A549 (cell line): ENCODE measurements around the gene PTPRN2. TPM values are rescaled to one million over a fixed set of nuclear protein-coding genes. Genes with fewer than 3 reads are reported as not detected.

Experiments used
- ATAC-seq, 2 experiments: fragments of 200-7000 bp in 1 of 2; fragments of >200 bp in 1 of 2; cut with Nextera tagmentation in 1 of 2; cut with Tn5 transposase in 1 of 2; 3 replicates each; pipeline versions ENCODE4 v1.8.0 to v1.9.1; 2018 to 2020; ENCODE audit warnings: mild to moderate bottlenecking in 1 of 2, moderate library complexity in 1 of 2
- CTCF ChIA-PET: fragments of 300-600 bp; sonication (Branson Sonifier 250); formaldehyde crosslinking; extraction: SDS; loops from one replicate; lab custom pipeline; 2021; ENCODE audit warnings: antibody characterized with exemption, inconsistent platforms; lab: Yijun Ruan, JAX
- POLR2A ChIA-PET: fragments of 350-600 bp; formaldehyde crosslinking; extraction: SDS; loops from one replicate; lab custom pipeline; 2021; ENCODE audit warnings: antibody characterized with exemption, inconsistent platforms; lab: Yijun Ruan, JAX
- DNase-seq, 2 experiments: peaks; one replicate each; pipeline versions ENCODE4 v3.0.0 to v3.0.0-alpha.2; 2011 to 2016; ENCODE audit warnings: low read depth in 1 of 2, low spot score in 1 of 2
- FAIRE-seq: peaks from 2 replicates; lab custom pipeline; 2011; peaks lifted over from hg19 to GRCh38; lab: Jason Lieb, UNC
- H3K27ac ChIP-seq, 2 experiments: fragments of >200 bp; sonication (Bioruptor Twin); formaldehyde crosslinking; 3 replicates each; pipeline ENCODE4 v1.5.1; 2016 to 2017
- H3K4me1 ChIP-seq: fragments of >200 bp; sonication (Bioruptor Twin); formaldehyde crosslinking; 3 replicates; pipeline ENCODE4 v1.6.1; 2016
- H3K4me2 ChIP-seq: fragments of >200 bp; sonication (Bioruptor Twin); formaldehyde crosslinking; 3 replicates; pipeline ENCODE4 v1.6.1; 2016
- H3K4me3 ChIP-seq: fragments of >200 bp; sonication (Bioruptor Twin); formaldehyde crosslinking; 3 replicates; pipeline ENCODE4 v1.5.1; 2016
- H3K9me3 ChIP-seq: fragments of >200 bp; sonication (Bioruptor Twin); formaldehyde crosslinking; 3 replicates; pipeline ENCODE4 v1.6.1; 2016
- BCL3 ChIP-seq: fragments of >200 bp; sonication (Bioruptor Twin); formaldehyde crosslinking; IDR thresholded peaks from 3 replicates; pipeline ENCODE4 v1.6.1; 2016
- BHLHE40 ChIP-seq: IDR thresholded peaks from 2 replicates; pipeline ENCODE4 v1.6.1; 2012; ENCODE audit warnings: low read depth, low read length, inconsistent platforms
- CBX8 ChIP-seq: fragments of 200-600 bp; sonication (generic); IDR thresholded peaks from 2 replicates; pipeline ENCODE4 v1.6.1; 2016
- CEBPB ChIP-seq, 2 experiments: fragments of >200 bp in 1 of 2; sonication (Bioruptor Twin) in 1 of 2; formaldehyde crosslinking in 1 of 2; IDR thresholded peaks; 2 replicates each; pipeline ENCODE4 v1.6.1; 2012 to 2016
- CHD4 ChIP-seq: fragments of 200-600 bp; sonication (generic); IDR thresholded peaks from 2 replicates; pipeline ENCODE4 v1.6.1; 2016; ENCODE audit warnings: antibody characterized with exemption, mild to moderate bottlenecking, borderline replicate concordance
- EHMT2 ChIP-seq: fragments of 200-600 bp; sonication (generic); IDR thresholded peaks from 2 replicates; pipeline ENCODE4 v1.6.1; 2016; ENCODE audit warnings: antibody characterized with exemption, low read depth, mild to moderate bottlenecking, moderate library complexity
- FOSL2 ChIP-seq, 2 experiments: fragments of 450-650 bp in 1 of 2; fragments of >200 bp in 1 of 2; sonication (Bioruptor Twin) in 1 of 2; formaldehyde crosslinking; IDR thresholded peaks; 2 replicates each; pipeline versions ENCODE4 v1.5.0 to v1.6.1; 2016 to 2020; ENCODE audit warnings: mild to moderate bottlenecking in 1 of 2, moderate library complexity in 1 of 2
- GATA3 ChIP-seq: IDR thresholded peaks from 2 replicates; pipeline ENCODE4 v1.6.1; 2012; ENCODE audit warnings: borderline replicate concordance
- HMGXB4 ChIP-seq: fragments of 250-450 bp; sonication (Bioruptor Pico); IDR thresholded peaks from 2 replicates; pipeline ENCODE4 v1.5.0; 2021; ENCODE audit warnings: mild to moderate bottlenecking, moderate library complexity, borderline replicate concordance
- NPAS2 ChIP-seq: fragments of 250-450 bp; sonication (Bioruptor Pico); IDR thresholded peaks from 2 replicates; pipeline ENCODE4 v1.8.0; 2022; ENCODE audit warnings: mild to moderate bottlenecking, moderate library complexity, borderline replicate concordance
- REST ChIP-seq: fragments of 200-600 bp; sonication (generic); IDR thresholded peaks from 2 replicates; pipeline ENCODE4 v1.6.1; 2016; ENCODE audit warnings: antibody characterized with exemption, mild to moderate bottlenecking, moderate library complexity
- TFCP2L1 ChIP-seq: fragments of 250-450 bp; sonication (Bioruptor Pico); IDR thresholded peaks from 2 replicates; pipeline ENCODE4 v1.5.0; 2021; ENCODE audit warnings: mild to moderate bottlenecking
- TP53 ChIP-seq: fragments of 250-450 bp; sonication (Bioruptor Pico); IDR thresholded peaks from 2 replicates; pipeline ENCODE4 v1.5.0; 2021; ENCODE audit warnings: mild to moderate bottlenecking, moderate library complexity
- ZSCAN20 ChIP-seq: fragments of 250-450 bp; sonication (Bioruptor Pico); IDR thresholded peaks from 2 replicates; pipeline ENCODE4 v1.8.0; 2022; ENCODE audit warnings: mild to moderate bottlenecking, moderate library complexity
- WGBS: methylation state at CpG from one replicate; pipeline ENCODE4 v1.1.6; 2017; ENCODE audit errors: missing lambda C conversion rate; 5-methylcytosine and 5-hydroxymethylcytosine counted together
- polyA plus RNA-seq, 4 experiments: library from polyadenylated mRNA; depleted of rRNA in 3 of 4; stranded (reverse); fragments of >200 nt; fragmentation: RNase III in 1 of 4; extraction: RNeasy Plus Mini Kit Qiagen cat#74134 plus additional on column Dnase treatment in 1 of 4; gene quantifications; 2 replicates in 3 of 4; 3 replicates in 1 of 4; pipeline ENCODE4 v1.2.3, GENCODE V29; 2011 to 2017

The PTPRN2 gene
- polyA plus RNA-seq, 2 of the 4 experiments (the other 2 are of a cell fraction): 0.41 to 1.2 TPM

- no peak overlapping the region for H3K27ac ChIP-seq
- H3K4me2 ChIP-seq: no peak overlapping the region
- no peaks in the 10 kb centered on the region for H3K9me3 ChIP-seq
- FAIRE-seq: no peak
- TF ChIP-seq CBX8 (no peak), ZSCAN20 (CRISPR knock-in tag) (no peak), TFCP2L1 (CRISPR knock-in tag) (no peak), CEBPB (IDR thresholded peaks at IDR 0.05) (no peak), BHLHE40 (no peak), TP53 (CRISPR knock-in tag) (no peak), GATA3 (no peak), FOSL2 (IDR thresholded peaks at IDR 0.05) (no peak), FOSL2 (CRISPR knock-in tag; IDR thresholded peaks at IDR 0.05) (no peak), CHD4 (no peak), NPAS2 (no peak), HMGXB4 (CRISPR knock-in tag) (no peak)
- ChIA-PET POLR2A (no interaction called here), CTCF (no interaction called here)
- DNase-seq: no peak
- H3K4me3 ChIP-seq: no peak overlapping the region
- WGBS: 94% methylated on average over 2 of the region's 2 CpGs
- H3K4me1 ChIP-seq: 0 out of 3 replicates have a peak, but pooled peaks cover 7% of the 10 kb centered on the region
- ATAC-seq: no peak
These were observed 28.4 kb upstream of the PTPRN2 start for GRCh38 chr7:158616050-158616449.

- TF ChIP-seq EHMT2 (no peak), BCL3 (no peak)
- TF ChIP-seq, all 56 proteins: peak for 0
- no peaks in the 10 kb centered on the region for H3K9me3 ChIP-seq
- H3K4me1 ChIP-seq: 0 out of 3 replicates have a peak, but pooled peaks cover 7% of the 10 kb centered on the region
- FAIRE-seq: no peak
- DNase-seq: no peak
- 66% methylated on average over 1 of the region's 1 CpG for WGBS
- no peak overlapping the region for H3K4me2 ChIP-seq
- H3K4me3 ChIP-seq: no peak overlapping the region
- H3K27ac ChIP-seq: no peak overlapping the region
- CTCF ChIA-PET: interaction anchor here (0.6 kb wide), 1 partner anchor 43 kb away, joined by 3 read pairs; no protein-coding TSS in a partner anchor
- no peak for ATAC-seq
- POLR2A ChIA-PET: no interaction called here
These were observed 27.1 kb upstream of the PTPRN2 start for GRCh38 chr7:158614700-158615099.

GRCh38 chr7:158613481-158613880 is 25.9 kb upstream of the PTPRN2 start:
- Histone ChIP-seq H3K27ac (no peak overlapping the region), H3K9me3 (no peaks in the 10 kb centered on the region), H3K4me1 (0 out of 3 replicates have a peak, but pooled peaks cover 7% of the 10 kb centered on the region), H3K4me2 (no peak overlapping the region), H3K4me3 (no peak overlapping the region)
- ChIA-PET CTCF (interaction anchor here (0.5 to 0.9 kb wide), 3 partner anchors 12 to 551 kb away, joined by 3 read pairs; no protein-coding TSS in a partner anchor), POLR2A (no interaction called here)
- DNase-seq: no peak
- no peak for ATAC-seq
- TF ChIP-seq REST (no peak), BCL3 (no peak)
- FAIRE-seq: no peak
- 94% methylated on average over 2 of the region's 2 CpGs for WGBS
